Fibroblast of peridontal ligament (primary cell): Measurements from ENCODE around the gene FAM53A.
"Not testable (repeated sequence)": the region's sequence is repeated elsewhere in the genome, so short reads cannot be mapped to it uniquely, and the experiment has no call there.

ENCODE experiments used
- DNase-seq: peaks from one replicate; pipeline ENCODE4 v3.0.0-alpha.2; 2010; ENCODE audit errors: extremely low read depth

The FAM53A gene

DNA sequence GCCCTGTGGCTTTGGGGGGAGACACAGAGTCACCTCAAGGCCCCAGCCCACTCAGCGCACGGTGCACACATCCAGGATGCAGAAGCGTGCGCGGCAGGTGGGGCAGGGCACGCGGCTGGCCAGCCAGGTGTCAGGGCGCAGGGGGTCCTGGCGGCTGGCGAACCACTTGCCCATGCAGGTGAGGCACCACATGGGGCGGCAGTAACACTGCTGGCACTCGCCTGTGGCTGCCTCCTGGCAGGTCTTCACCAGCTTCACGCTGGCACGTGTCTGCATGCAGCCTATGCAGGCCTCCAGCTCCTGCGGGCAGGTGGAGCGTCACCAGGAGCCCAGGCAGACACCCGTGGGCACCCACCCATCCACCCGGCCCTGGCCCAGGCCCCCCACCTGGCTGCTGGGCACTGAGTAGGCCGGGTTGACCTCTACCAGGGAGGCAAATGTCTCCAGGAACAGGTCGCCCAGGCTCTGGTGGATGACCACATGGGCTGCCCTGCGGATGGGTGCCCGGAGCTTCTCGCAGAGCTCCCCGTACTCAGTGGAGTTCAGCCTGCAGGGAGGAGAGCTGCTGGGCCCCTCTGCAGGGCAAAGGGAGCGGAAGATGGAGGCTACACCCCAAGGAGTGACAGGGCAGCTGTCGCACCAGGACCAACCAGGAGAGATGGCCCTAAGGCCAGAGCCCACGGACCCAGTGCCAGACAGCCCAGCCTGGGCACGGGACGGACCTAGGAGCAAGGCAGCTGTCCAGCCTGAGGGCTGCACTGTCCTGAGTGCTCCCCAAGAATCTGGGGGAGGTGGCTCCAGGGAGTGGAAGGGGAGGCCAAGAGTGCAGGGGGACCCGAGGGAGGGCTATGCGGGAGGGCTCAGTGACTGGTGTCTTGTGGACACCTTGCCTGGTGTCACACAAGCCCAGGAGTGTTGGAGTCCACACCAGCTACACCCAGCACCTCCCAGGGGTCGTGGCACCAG, 33.3 kb upstream of the FAM53A start:
- DNase-seq: no peak

DNA sequence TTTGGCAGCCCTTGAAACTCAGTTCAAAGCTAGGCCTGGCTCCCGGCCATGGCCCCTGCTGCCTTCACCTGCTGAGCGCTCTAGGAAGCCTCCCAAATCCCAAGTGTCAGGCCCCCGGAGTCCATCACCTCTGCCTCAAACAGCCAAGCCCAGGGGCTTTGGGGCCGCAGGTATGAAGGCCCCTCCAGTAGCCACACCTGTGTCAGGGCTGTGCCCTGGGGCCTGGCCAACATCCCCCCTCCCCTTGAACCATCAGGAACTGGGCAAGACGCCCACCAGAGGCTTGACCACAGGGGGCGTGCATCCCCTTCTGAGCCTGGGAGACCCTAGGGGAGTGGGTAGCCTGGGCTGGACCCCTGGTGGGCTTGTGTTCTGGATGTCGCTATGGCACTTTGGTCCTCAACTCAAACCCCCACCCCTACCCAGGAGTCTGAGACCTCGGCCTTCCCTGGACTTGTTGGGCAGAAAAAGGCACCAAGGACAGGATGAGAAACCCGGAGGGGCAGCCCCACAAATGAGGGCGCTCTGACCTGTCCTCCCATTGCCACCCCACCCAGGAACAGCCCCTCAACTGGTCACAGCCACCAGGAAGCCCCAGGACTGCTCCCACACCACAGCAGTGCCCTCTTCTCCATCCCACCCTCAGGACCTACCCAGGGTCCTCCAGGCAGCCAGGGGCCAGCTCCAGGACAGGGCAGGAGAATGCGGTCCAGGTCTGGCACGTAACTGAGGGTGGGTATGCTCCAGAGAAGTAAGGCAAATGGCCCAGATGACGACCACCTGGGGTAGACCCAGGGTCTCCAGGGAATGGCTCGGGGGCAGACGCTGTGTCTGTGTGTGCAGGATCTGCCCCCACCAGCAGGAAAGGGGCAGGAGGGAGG, 32.2 kb upstream of the FAM53A start:
- no peak for DNase-seq

DNA sequence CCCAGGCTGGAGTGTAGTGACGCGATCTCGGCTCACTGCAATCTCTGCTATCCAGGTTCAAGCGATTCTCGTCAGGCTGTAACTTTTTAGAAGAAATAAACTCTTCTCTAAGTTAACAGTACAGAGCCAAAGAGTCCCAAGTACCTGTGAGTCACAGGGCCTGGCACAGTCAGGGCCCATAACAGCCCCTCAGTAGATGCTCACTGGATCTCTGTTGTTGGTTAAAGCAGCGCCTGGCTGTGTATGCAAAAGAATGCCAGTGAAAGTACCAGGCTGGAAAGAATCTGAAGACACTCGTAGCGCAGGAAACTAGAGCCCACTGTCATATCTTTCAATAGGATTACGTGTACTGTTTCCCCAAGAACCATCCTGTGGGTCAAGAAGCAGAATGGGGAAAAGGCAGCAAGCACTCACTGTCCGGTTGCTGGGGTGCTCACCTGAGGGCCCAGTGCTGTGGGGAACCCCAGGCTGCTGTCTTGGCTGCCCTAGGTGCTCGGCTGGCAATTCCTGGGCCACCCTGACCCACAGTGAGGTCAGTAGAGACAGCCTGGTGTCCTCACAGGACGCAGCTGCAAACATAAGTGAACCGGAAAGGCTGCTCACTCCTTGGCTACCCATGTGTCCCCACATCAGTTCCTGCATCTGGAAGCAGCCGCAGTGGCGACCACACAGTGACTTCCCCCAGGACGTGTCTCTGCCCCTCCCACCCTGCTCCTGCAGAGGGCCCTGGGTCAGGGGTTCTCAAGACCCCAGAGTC, 31.1 kb upstream of the FAM53A start:
- no peak for DNase-seq

DNA sequence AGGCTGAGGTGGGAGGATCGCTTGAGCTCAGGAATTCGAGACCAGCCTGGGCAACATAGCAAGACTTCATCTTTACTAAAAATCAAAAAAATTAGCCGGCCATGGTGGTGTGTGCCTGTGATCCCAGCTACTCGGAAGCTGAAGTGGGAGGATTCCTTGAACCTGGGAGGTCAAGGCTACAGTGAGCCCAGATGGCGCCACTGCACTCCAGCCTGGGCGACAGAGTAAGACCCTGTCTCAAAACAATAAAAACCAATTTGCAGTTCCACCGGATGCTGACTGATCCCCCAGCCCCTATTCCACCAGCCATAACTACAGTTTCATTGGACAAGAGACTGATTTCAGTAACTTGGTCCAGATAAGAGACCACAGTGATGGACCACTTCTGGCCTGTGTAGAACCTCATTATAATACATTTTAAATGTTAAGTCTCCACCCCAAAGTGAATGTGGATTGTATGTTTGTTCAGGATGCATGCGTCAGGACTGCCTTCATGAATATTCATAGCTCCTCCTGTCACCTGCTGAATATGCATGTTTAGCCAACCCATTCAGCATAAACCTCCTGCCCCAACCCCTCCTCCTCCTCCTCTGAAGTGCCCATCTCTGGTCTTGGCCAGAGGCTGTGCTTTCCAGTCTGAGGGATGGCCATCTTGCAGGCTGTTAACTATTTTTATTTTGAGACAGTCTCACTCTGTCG, 30.3 kb upstream of the FAM53A start:
- no peak for DNase-seq

DNA sequence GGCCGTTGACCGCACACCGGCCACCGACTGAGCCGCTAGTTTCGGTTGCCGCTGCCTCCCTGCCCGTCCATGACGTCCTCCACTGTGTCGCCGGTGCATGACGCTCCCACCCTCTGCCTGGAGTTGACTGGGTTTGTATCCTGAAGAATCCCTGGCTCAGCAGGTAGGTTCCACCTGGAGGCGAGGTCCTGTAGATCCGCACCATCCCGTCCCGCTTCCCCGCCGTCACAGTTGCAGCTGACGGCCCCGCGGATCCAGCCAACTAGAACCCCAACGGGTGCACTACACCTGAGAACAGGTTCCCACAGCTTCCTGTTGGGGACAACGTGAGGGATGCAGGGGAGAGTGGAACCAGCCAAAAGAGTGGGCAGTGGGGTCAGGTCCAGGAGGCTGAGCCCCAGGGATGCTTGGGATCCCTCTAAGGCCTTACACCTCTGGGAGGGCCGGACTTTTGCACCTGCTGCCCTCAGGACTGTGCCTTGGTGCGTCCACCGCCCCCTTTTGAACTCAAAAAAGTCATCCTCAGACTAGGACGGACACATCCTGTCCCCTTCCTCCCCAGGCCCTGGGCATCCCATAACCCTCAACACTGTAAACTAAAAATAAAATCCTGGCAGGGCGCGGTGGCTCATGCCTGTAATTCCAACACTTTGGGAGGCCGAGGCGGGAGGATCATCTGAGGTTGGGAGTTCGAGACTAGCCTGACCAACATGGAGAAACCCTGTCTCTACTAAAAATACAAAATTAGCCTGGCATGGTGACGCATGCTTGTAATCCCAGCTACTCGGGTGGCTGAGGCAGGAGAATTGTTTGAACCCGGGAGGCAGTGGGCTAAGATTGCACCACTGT, 29.1 kb upstream of the FAM53A start:
- no peak for DNase-seq

DNA sequence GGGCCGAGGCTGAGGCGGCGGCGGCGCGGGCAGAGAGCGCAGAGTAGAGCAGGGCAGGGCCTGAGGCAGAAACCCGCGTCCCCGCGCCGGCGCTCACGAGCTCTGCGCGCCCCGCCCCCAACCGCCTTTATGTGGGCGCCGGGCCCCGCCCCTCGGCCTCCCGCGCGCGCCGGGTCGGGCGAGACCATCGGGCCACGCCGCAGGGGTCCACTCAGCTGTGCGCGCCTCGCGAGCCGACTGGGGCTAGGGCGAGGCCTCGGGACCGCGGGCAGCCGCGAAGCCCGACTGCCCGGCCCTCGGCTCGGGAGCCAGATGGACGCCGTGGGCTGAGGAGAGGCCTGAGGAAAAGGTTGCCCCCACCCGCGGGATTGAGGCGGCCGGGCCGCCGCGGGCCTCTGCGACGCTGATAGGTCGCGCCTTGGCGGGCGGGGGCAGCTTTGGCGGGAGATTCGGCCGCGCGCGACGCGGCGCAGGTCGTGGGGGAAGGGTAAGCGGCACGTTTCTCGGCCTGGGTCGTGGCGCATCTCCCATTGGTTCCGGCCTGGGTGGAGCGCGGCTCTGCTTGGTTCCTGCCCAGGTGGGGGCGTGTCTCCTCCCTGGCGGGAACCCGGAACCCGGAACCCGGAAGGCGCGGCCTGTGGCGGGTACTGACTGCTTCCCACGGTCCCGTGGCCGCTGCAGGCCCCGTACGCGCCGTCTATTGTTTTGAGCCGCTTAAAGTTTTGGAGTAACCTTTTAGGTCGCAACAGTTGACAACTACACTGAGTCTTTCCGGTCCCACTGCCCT, 28.3 kb upstream of the FAM53A start, which contains the start of gene SLBP:
TSS of gene SLBP (minus strand) at position 104 of the 787 bp plus-strand sequence. CDS start 131 bp downstream, outside the sequence.
- peak; percentile 80 for DNase-seq

DNA sequence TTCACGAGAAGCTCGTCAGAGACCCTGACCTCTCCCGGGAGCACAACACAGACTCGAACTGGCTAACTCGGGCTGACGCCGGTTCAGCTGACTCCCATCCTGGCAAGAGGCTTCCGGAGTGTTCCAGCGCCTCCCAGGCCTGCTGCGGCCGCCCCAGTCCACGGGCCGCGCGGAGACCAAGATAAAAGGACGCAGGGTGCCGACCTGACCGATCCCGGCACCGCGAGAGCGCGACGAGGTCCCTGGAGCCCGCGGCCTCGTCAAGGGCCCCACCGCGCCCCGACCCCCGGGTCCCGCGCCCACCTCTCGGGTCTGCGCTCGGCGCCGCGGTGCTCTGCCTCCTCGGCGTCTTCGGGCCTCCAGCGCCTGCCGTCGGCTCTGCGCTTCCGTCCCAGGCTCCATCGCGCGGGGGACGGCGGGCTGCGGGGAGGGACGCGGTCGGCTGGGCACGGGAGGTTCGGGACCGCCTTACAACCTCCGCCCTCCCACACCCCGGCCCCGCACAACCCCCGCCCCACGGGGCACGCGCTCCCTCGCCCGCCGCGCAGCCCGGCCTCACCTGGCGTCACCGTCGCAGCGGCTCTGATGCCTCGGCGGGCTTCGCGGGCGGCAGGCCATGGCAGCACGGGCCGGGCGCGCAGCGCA, 27.6 kb upstream of the FAM53A start:
- DNase-seq: peak; percentile 43

DNA sequence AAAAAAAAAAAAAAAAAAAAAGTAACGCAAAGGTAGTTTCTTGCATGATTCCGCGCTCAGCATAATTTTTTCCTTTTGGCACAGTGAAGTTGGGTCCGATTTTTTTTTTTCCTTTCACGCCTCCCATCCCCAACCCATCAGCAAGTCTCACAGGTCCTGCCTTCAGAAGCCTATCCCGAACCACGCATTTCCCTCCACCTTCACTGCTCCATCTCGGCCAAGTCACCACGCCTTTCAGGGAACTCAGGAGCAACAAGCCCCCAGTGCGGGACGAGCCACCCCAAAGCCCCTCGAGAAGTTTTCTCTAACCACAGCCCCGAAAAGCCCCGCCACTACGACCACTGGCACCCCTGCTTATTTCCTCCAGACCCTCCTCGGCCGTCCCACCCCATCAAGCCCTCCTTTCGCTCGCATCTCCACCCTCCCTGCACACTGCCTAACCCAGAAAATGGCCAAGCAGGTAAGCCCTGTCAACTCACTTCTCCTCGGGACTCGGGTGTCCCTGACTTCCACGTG, 27.0 kb upstream of the FAM53A start:
- DNase-seq: no peak

DNA sequence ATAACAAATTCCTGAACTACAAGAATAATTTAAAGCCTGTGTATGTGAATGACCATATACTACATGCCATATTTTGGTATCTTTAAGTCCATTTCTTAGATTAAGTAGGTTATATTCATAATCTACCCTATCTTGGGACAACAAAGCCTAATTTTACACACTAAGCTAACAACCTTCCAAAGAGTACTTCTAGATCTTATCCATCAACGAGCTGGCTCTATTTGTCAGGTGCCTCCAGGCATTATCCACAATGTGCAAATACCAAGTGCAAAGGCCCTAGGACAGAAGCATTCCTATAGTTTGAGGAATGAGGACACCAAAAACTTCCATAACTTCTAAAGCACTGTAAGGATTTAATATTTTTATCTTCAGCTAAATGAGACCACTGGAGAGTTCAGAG, 24.5 kb upstream of the FAM53A start:
- no peak for DNase-seq

DNA sequence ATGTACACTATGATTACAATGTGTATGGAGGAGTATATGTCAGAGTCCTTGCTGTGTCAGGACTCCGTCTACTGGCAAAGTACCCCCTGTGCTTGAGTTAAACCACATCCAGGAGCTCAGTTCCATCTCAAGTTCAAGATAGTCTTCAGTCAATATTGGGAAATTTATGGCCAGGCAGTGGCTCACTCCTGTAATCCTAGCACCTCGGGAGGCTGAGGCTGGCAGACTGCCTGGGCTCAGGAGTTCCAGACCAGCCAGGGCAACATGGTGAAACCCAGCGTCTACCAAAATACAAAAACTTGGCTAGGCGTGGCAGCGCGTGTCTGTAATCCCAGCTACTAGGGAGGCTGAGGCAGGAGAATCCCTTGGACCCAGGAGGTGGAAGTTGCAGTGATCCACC, 22.2 kb upstream of the FAM53A start:
- no peak for DNase-seq

DNA sequence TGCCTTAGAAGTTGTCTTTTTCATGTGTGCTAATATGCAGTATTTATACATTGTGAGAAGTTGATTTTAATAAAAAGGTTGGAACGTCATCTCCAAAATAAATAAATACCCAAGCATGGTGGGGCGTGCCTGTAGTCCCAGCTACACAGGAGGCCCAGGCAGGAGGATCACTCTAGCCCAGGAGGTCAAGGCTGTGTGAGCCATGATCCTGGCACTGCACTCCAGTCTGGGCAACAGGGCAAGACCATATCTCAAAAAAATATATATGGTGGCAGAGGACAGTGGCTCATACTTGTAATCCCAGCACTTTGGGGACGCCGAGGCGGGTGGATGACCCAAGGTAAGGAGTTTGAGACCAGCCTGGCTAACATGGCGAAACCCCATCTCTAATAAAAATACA, 21.6 kb upstream of the FAM53A start:
- DNase-seq: no peak

DNA sequence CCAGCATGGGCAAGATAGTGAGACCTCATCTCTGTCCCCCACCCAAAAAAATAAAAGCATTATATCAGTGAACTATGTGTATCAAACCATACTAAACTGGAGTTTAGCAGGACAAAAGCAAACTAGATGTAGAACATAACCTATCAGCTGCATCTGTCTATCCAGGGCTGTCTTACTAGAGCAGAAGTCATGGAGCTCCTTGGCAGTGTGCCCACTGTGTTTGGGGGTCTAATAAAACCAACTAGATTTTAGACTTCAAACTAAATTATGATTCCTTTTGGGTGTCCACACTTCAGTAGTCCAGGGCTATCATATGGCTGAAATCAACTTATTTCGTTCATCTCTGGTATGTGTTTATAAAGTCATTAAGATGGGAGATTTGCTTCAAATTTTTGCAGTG, 19.8 kb upstream of the FAM53A start:
- DNase-seq: no peak

DNA sequence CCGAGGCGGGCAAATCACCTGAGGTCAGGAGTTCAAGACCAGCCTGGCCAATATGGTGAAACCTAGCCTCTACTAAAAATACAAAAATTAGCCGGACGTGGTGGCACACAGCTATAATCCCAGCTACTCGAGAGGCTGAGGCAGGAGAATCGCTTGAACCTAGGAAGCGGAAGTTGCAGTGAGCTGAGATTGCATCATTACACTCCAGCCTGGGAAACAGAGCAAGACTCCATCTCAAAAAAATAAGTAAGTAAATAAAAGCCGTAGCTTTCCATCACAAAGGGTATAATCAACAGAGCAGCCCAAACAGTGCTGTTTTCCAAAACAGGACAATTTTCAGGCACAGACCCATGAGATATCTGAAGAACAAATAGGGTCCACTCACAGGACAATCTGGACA, 17.6 kb upstream of the FAM53A start:
- DNase-seq: not testable (repeated sequence)

DNA sequence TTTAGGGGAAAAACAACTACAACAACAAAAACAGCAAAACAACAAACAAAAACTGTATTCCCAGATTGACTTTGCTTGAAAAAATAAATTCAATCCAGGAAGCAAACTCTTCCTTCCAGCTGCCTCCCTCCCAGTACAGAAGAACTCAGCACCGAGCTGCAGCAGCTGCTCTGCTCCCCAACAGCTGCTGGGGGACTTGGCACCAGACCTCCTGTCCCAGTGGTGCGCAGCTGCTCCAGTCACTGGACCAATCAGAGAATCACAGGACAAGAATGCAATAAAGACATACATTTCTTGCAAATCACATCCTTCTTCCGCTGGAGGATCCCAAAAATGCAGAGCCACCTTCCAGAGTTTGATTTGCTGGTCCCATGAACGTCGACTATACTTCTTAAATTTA, 11.8 kb upstream of the FAM53A start:
- no peak for DNase-seq

DNA sequence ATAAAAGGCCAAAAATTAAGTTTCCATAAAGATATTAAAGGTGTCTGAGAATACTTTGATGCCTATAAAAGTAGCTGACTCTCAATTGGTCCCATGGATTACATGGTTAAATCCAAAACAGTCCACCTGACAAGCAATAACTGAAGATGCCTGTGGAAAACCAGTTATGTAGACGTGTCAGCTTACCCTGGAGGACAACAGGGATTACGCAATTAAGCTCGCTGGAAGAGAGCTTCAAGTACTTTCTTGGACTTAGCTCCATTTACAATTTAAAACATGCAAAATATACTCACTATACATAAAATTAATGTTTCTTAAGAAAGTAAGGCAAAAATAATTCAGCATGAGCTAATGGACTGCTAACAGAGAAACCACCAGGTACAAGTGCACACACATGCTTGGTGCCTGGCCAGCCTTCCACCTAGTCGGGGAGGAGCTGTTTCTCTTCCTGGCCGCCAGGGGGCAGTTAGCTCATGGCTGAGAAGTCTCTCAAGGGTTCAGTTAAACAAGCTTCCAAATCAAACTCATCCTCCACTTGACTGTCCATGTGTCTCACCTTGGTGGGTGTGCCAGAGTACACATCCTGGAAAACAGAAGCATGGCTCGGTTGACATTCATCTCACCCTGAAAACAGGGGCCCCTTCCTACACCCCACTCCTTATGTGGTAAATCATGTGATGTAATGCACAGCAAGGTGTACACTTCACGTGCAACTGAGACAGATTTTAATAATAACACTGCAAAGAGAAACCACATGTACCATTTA, 9.2 kb upstream of the FAM53A start:
- peak; percentile 68 for DNase-seq

DNA sequence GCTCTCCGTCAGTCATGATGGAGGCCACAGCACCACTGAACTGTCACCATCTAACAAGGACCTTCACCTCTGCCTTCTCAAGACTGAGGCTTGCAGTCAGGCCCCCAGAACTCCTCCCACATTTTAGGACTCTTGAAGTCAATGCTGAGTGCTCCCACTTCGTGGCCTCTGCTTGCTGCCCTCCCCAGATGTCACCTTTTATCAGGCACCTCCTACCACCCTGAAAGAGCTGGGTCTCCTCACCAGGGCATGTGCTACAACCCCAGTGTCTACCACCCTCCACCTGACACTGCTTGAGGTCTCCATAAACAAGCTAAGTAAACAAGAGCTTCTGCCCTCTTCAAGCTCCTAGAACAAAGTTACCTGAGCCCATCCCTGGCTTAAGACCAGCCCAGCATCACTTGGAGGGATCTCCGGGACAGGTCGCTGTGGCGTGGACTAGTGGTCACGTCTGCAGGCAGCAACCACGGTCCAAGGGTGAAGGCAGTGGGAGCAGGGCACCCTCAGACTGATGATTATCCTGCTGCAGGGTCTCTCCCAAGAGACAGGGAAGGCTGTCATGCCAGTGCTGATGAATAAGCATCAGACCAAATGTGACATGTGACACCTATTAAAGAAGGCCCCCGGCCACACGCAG, 7.7 kb upstream of the FAM53A start:
- no peak for DNase-seq

DNA sequence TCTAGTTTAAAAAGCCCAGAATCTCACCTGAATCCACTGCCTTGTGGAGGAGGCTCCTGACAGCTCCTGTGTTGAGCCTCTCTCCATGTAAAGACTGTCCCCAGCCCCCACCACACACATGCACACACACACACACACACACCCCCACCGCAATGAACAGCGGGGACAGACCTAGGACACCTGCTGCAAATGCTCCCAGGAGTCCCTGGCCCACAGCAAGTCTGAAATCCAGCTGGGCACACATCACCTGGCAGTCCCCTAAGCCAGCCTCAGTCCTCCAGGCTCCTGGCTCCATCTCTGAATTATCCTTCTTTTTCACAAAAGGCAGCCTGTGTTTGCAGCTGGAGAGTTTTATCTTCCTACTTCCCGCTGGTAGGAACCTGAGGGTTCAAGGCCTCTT, 6.6 kb upstream of the FAM53A start:
- DNase-seq: no peak
